ENCODE data around the gene BOLL. TPM values are rescaled to one million over a fixed set of nuclear protein-coding genes. Genes with fewer than 3 reads are reported as not detected.

Gene BOLL, protein sequence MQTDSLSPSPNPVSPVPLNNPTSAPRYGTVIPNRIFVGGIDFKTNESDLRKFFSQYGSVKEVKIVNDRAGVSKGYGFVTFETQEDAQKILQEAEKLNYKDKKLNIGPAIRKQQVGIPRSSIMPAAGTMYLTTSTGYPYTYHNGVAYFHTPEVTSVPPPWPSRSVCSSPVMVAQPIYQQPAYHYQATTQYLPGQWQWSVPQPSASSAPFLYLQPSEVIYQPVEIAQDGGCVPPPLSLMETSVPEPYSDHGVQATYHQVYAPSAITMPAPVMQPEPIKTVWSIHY
- total RNA-seq (2022; extraction: Qiagen RNA extraction; ENCODE audit: low read depth): not detected in 5 replicates

DNA sequence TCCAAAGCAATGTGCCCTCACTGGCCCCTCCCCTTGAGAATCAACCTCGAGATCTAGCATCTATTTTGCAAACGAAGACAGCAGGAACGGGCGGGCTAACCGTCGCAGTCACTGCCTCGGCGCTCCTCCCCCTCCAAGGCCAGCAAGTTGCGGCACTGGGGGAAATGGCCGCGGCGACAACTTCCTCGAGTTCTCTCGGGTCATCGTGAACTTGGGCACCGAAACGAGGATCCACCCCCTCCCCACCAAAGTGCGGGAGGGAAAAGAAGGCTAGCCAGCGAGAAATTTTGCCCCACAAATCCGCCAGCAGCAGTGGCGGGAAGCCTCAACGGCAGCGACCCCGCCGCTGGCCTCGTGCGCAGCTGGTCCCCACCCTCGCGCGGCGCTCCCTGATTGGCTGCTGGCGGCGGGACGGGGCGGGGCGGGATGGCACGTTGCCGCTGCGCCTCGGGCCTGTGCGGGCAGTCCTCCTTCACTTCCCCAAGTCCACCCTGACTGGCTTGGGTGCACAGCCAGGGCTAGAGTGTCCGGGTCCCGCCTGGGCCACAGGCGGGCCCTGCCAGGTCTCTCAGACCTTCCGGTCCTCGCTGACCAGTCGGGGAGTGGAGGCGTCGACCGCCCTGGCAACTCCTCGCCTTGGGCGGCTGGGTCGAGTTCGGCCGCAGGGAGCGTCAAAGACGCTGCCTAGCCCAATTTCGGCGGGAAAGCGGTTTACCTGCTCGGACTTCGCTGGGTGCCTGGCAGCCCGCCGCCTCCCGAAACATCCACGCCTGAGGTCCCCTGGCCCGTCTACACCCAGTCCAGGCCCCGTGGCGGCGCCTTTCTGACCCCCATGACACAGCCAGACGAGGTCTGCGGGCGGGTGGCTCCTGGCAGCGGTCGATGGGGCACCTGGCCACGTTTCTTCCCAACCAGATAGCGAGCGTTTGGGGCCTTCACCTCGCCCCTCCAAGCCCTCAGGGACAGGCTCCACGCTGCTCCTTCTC, at the start of gene BOLL:
TSS of gene BOLL (minus strand) at position 364 of the 986 bp plus-strand sequence. CDS start 3,469 bp downstream, outside the sequence.

DNA sequence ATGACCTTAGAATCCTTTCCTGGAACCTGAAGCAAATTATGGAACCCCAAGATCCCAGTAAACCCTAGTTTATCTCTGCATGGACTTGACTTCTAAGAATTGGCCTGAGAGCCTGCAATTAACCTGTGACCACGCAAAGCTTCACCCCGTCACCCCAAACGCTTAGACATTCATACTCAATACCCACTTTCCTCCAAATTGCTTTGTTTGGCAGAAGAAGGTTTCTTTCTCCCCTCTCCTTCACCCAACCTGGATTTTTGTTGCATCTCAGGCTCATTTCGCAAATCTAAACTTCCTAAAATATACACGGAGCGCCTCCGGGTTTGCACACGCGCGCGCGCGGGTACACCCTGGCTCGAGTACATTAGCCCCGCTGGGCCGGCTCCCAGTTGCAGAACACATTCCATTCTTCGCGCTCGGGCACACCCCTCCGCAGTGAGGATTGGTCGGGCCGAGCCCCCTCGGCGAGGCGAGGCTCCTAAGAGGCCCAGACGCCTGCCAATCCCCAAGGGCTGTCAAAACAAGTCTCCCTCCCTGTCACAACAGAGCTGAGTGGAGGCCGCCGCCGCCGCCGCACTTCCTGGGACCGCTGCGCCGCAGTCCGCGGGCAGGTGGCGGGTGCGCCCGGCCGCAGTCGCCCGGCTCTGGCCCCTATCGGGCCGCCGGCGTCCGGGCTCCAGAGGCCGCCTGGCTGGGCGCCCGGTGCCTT, 19.1 kb upstream of the BOLL start, which contains the start of gene PLCL1:
TSS of gene PLCL1 (plus strand) at position 545 of the 709 bp plus-strand sequence.

GRCh38 chr2:197705121-197705911, 79.8 kb downstream of the BOLL start, which contains the start of gene MARS2:
TSS of gene MARS2 (plus strand) at chr2:197705369. CDS start at chr2:197705406, 37 bp downstream.

Other genes starting within 250 kb of the BOLL start
- gene RFTN2, start 109.7 kb downstream of the BOLL start, total RNA-seq (2022; extraction: Qiagen RNA extraction; ENCODE audit: low read depth): not detected in 5 replicates
- gene MARS2, start 80.0 kb downstream of the BOLL start, total RNA-seq (2022; extraction: Qiagen RNA extraction; ENCODE audit: low read depth): 10.6 to 15.4 TPM (median 12.2 TPM) in 5 replicates
- gene PLCL1, start 19.3 kb upstream of the BOLL start, total RNA-seq (2022; extraction: Qiagen RNA extraction; ENCODE audit: low read depth): 0.07 TPM in 1 of 5 replicates, not detected in the others